Bronchial epithelial cell (primary cell): ENCODE data around the gene THADA. TPM values are rescaled to one million over a fixed set of nuclear protein-coding genes. Genes with fewer than 3 reads are reported as not detected.
A peak's percentile ranks its signal among the peaks of the same experiment; 100 is the strongest.

Source experiments
- DNase-seq: peaks from one replicate; pipeline ENCODE4 v3.0.0-alpha.2; 2010; ENCODE audit warnings: low read depth
- FAIRE-seq: peaks from 2 replicates; lab custom pipeline; 2011; peaks lifted over from hg19 to GRCh38; lab: Jason Lieb, UNC
- H3K27me3 ChIP-seq: 2 replicates; pipeline ENCODE4 v1.5.1; 2011; ENCODE audit warnings: low read length; ENCODE audit not compliant: control insufficient read depth, insufficient read depth
- H3K36me3 ChIP-seq: 2 replicates; pipeline ENCODE4 v1.5.1; 2011; ENCODE audit warnings: low read length; ENCODE audit not compliant: control insufficient read depth, insufficient read depth
- H3K4me3 ChIP-seq: 2 replicates; pipeline ENCODE4 v1.5.1; 2011; ENCODE audit warnings: mild to moderate bottlenecking, low read depth, low read length, control low read depth
- CTCF ChIP-seq: IDR thresholded peaks from 2 replicates; pipeline ENCODE4 v1.5.1; 2011; ENCODE audit warnings: mild to moderate bottlenecking, moderate library complexity, low read length, control low read depth, inconsistent platforms; ENCODE audit not compliant: insufficient read depth, severe bottlenecking
- total RNA-seq: library from RNA; depleted of rRNA; stranded (reverse); fragments of >200 nt; gene quantifications from 2 replicates; pipeline ENCODE4 v1.2.1, GENCODE V29; 2014

The THADA gene
- total RNA-seq, 1 donor from 2014 or later, result 25.8 TPM

- Histone ChIP-seq H3K4me3 (no peak overlapping the region), H3K36me3 (no peaks in the 10 kb centered on the region), H3K27me3 (no peaks in the 10 kb centered on the region)
- DNase-seq, result peak; percentile 75
- FAIRE-seq, result no peak
- no peak for TF ChIP-seq CTCF
Observed at GRCh38 chr2:43507137-43507536, 88.7 kb downstream of the THADA start.

DNA sequence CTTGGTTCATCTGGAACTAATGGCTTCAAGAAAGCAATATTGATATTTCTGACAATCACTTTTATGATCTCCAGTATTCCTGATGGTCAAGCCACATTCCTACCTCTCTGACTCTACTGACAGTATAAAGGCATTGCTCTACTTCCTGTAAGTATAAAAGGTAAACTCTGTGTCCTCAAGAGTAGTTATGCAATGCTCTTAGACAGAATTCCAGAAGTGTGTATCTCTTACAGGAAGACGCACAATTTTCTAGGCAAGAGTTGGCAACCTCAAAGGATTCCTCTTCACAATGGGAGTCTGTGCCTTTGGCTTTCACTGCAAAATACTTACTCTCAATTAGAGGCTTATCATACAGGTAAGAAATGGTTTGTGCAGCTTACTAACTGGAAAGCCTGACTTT is 100.1 kb downstream of the THADA start:
- no peak overlapping the region for H3K4me3 ChIP-seq
- FAIRE-seq, result no peak
- H3K27me3 ChIP-seq, result no peaks in the 10 kb centered on the region
- no peak for TF ChIP-seq CTCF
- DNase-seq, result peak; percentile 84
- H3K36me3 ChIP-seq, result no peaks in the 10 kb centered on the region

DNA sequence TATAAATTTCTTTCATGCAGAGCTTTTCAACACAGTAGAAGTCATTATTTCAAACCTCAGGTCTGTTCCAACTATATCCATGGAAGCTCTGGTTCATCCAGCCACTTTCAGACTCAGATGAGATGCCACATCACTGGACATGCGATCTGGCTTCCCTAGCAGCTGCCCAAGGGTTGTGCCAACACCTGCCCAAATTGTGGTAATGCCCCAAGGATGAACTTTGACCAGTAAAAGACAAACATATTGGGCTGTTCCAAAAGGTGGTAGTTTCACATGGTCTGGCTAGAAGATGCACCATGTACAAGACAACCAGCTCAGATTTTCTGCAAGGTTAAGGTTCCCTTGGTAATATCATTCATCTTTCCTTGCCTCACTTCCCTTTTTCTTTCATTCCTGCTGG is 101.9 kb downstream of the THADA start:
- FAIRE-seq (peak; percentile 83), DNase-seq (no peak)
- Histone ChIP-seq H3K4me3 (no peak overlapping the region), H3K36me3 (no peaks in the 10 kb centered on the region), H3K27me3 (no peaks in the 10 kb centered on the region)
- no peak for TF ChIP-seq CTCF

- Histone ChIP-seq H3K4me3 (no peak overlapping the region), H3K27me3 (no peaks in the 10 kb centered on the region), H3K36me3 (no peaks in the 10 kb centered on the region)
- DNase-seq, result peak; percentile 90
- no peak for TF ChIP-seq CTCF
- no peak for FAIRE-seq
Observed at GRCh38 chr2:43491065-43491639, 104.7 kb downstream of the THADA start.

GRCh38 chr2:43490252-43490786 is 105.5 kb downstream of the THADA start:
- H3K4me3 ChIP-seq, result no peak overlapping the region
- DNase-seq, result no peak
- no peaks in the 10 kb centered on the region for H3K27me3 ChIP-seq
- no peak for FAIRE-seq
- no peak for TF ChIP-seq CTCF
- H3K36me3 ChIP-seq, result no peaks in the 10 kb centered on the region

GRCh38 chr2:43488737-43489136 is 107.1 kb downstream of the THADA start:
- H3K27me3 ChIP-seq, result no peaks in the 10 kb centered on the region
- peak; percentile 20 for DNase-seq
- TF ChIP-seq CTCF, result no peak
- H3K4me3 ChIP-seq, result no peak overlapping the region
- no peaks in the 10 kb centered on the region for H3K36me3 ChIP-seq
- FAIRE-seq, result no peak
